GM21381 (cell line): Measurements from ENCODE around the gene FBLN1.

Experiments
- ATAC-seq: cut with Tn5 transposase; IDR thresholded peaks from one replicate; pipeline ENCODE4 v1.9.1; 2021; ENCODE audit warnings: mild to moderate bottlenecking, moderate library complexity; ENCODE audit not compliant: unreplicated experiment

FBLN1 gene

GRCh38 chr22:45630436-45630835 lies 127.8 kb downstream of the FBLN1 start:
- ATAC-seq: no peak

GRCh38 chr22:45631140-45631840 lies 128.6 kb downstream of the FBLN1 start:
- no peak for ATAC-seq

- no peak for ATAC-seq
Observed at GRCh38 chr22:45631841-45632238, 129.2 kb downstream of the FBLN1 start.

- ATAC-seq: no peak
Observed at GRCh38 chr22:45632791-45633515, 130.3 kb downstream of the FBLN1 start.

- ATAC-seq: no peak
Observed at GRCh38 chr22:45636683-45637082, 134.0 kb downstream of the FBLN1 start.

- ATAC-seq: no peak
Observed at GRCh38 chr22:45638197-45638596, 135.5 kb downstream of the FBLN1 start.

GRCh38 chr22:45638834-45639746 lies 136.4 kb downstream of the FBLN1 start:
- ATAC-seq: no peak

GRCh38 chr22:45639747-45640102 lies 137.0 kb downstream of the FBLN1 start:
- ATAC-seq: no peak

GRCh38 chr22:45640291-45640940 lies 137.7 kb downstream of the FBLN1 start:
- ATAC-seq: no peak

GRCh38 chr22:45640941-45641621 lies 138.4 kb downstream of the FBLN1 start:
- no peak for ATAC-seq

- no peak for ATAC-seq
Observed at GRCh38 chr22:45642986-45643385, 140.3 kb downstream of the FBLN1 start.

- ATAC-seq: no peak
Observed at GRCh38 chr22:45644714-45645113, 142.0 kb downstream of the FBLN1 start.

GRCh38 chr22:45645150-45645525 lies 142.5 kb downstream of the FBLN1 start:
- no peak for ATAC-seq

- no peak for ATAC-seq
Observed at GRCh38 chr22:45645526-45646414, 143.1 kb downstream of the FBLN1 start.

GRCh38 chr22:45647532-45648225 lies 145.0 kb downstream of the FBLN1 start:
- no peak for ATAC-seq

- ATAC-seq: no peak
Observed at GRCh38 chr22:45648301-45649117, 145.8 kb downstream of the FBLN1 start.

- no peak for ATAC-seq
Observed at GRCh38 chr22:45649809-45650208, 147.1 kb downstream of the FBLN1 start.

GRCh38 chr22:45650721-45651120 lies 148.0 kb downstream of the FBLN1 start:
- ATAC-seq: no peak
